H4 (cell line): ENCODE measurements around the gene C21orf91. TPM values are rescaled to one million over a fixed set of nuclear protein-coding genes. Genes with fewer than 3 reads are reported as not detected.

Experiments used
- DNase-seq: peaks from one replicate; pipeline ENCODE4 v3.0.0-alpha.2; 2015; ENCODE audit warnings: low spot score
- total RNA-seq: library from RNA; depleted of rRNA; stranded (reverse); fragments of >200 nt; shearing (Covaris generic); gene quantifications from 2 replicates; pipeline ENCODE4 v1.2.3, GENCODE V29; 2014; rRNA removed

The C21orf91 gene
- total RNA-seq = 8.4 and 10.5 TPM in 2 replicates

DNA sequence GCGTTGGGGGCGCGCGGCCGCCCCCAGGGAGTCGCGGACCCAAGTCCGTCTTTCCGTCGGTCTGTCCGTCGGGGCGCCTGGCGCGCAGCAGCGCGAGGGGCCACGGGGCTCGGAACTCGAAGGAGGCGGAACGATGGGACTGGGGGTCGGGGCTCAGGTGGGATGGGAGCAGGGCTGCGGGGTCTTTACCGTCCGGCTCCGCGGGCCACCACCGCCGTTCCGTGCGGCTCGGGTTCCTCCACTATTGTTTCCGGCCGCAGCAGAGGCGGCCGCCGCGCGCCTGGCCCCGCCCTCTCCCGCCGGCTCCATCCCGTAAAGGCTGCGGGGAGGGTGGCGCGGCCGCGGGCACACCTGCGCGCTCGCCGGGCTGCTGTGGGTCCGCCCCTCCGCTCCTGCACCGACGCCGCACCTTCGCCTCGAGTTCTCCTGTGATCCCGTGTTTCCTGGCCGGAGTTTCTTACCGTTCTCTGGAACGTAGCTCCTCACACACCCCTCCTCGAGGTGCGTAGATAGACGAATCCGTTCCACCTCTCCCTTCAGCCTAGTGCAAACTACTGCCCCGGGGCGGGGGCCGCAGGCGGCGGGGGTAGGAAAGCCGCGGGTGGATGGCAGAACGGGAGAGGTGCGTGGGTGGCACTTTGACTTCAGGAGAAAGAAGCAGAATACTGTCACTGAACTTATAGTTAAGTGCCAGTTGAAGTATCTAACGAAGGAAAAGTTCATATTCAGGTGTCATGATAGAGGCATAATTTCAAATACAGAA lies at the start of gene C21orf91:
TSS of gene C21orf91 (minus strand) at position 243 of the 763 bp plus-strand sequence. CDS start 1,038 bp downstream, outside the sequence.
- peak; percentile 82 for DNase-seq

DNA sequence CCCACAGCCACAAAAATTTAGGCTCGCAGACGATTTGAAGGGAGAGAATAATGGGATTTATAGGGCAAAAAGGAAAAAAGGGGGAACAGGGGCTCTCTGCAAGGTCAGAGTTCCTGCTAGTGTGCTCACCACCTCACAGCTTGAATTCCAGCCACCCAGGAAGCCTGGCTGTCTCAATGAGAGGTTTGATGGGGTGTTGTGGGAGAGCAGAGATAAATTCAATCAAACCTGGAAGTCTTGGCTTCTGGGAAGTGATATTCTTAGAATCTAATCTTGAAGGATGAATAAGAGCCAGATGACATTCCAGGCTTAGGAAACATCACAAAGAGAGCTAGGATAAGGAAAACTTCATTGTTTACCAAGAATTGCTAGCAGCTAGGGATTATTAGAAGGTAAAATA lies 47.4 kb upstream of the C21orf91 start:
- DNase-seq = no peak

DNA sequence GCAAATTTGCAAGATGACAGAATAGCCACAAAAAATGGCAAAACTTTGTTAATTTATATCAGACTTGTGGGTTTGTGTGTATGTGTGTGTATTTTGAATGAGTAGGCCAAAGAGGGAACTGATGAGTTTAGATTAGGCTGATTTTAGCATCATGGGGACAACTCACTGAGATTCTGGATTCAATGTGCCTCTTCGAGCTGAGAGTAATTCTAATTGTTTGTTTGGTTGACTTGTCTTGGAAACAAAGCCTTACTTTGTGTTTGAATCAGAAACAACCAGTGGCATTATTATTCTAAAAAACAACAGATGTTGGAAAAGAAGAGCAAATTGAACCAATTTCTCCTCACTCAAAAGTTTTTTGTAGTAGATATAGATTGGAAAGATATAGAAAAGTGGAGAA lies 40.5 kb upstream of the C21orf91 start:
- no peak for DNase-seq

DNA sequence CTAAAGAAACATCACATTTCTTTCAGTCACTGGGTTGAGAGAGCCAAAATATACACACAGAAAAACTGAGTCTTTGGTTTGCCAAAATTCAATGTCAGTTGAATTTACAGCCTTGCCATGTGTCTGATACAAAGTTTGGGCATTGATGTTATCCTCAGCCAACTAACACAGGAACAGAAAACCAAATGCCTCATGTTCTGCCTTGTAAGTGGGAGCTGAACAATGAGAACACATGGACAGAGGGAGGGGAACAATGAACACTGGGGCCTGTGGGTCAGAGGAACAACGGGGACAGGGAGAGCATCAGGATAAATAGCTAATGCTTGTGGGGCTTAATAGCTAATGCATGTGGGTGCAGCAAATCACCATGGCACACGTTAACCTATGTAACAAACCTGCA lies 39.6 kb upstream of the C21orf91 start:
- no peak for DNase-seq

DNA sequence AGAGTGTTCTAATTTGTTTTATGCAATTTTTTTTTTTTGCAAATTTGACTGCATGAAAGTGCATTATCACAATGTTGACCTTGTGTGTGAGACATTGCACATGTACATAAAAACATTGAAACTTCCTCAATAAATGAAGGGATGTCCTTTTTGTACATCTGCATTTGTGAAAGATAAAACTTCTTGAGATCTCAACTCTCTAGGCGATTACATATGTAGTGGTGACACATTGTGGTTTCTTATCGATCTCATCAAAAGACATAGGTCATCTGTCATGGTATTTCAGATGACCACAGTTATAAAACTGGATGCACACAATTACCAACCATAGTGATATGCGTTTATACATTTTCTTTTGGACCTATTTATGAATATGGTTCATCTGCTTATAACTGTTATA lies 35.6 kb upstream of the C21orf91 start:
- DNase-seq = no peak

DNA sequence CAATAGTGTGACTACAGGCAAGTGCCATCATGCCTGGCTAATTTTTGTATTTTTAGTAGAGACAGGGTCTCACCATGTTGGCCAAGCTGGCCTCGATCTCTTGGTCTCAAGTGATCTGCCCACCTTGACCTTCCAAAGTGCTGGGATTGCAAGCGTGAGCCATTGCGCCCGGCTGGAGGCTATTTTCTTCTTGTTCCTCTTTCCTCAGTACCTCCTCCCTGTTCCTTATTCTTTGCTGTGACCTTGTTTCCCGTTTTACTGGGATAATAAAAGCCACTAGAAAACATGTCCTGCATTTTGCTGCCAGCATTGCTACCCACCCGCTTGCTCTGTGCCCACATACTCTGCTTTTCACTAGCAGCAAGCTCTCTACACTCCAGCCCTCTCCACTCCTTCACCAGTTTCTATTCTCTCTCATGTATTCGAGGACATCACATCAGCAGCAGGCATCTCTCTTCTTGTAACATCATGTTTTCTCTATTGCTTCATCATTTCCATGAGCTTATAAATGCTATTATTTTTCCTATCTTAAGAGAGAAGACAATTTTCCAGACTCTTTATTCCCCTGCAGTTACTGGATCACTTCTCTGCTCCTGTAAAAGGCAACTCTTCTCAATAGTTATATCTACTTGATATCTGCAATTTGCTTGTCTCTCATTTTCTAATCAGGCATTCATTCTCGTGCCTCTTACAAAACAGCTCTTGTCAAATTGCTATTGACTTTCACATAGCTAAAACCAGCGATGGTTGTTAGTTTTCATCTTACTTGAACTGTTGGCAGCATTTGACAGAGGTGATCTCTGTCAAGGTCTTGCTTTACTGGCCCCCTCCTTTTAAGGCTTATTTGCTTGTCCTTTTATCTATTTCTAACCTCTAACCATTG lies 34.5 kb upstream of the C21orf91 start:
- no peak for DNase-seq

GRCh38 chr21:17848228-17848627 lies 29.1 kb upstream of the C21orf91 start:
- DNase-seq = peak; percentile 93

DNA sequence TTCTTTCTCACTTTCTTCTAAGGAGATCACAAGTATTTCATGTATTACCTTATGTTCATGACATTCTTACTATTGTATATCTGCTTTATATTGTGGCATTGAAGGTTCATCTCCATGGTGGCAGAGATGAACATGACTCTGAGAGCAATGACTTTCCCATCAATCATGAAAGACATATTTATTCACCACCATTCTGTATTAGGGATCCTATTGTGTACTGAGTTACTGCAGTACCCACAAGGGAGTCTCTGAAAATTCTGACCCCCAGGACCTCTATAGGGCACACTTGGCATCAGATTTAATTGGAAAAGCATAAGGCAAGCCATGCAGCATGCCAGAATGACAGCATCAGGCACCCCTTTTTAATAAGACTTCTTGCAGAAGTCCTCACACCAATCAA lies 21.9 kb upstream of the C21orf91 start:
- no peak for DNase-seq

- no peak for DNase-seq
These were observed 15.6 kb upstream of the C21orf91 start for GRCh38 chr21:17834639-17835354.

DNA sequence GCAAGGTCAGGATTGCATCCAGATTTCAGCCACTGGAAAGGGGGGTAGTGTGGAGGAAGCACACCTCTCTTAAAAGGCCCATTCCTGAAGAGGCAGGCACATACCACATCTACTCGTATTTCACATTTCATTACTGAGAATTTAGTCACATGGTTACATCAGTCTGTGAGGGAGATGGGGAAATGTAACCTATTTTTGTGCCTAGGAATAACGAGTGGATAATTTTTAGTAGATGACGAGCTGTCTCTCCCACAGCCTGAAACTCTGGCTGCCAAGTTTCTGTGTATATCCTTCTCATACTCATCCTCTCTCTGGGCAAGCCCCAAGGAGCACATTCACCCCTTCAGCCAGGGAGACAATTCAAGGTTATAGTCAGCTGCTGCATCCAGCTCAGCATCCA lies 10.3 kb upstream of the C21orf91 start:
- DNase-seq = peak; percentile 35

GRCh38 chr21:17828223-17828622 lies 9.1 kb upstream of the C21orf91 start:
- DNase-seq = peak; percentile 47

DNA sequence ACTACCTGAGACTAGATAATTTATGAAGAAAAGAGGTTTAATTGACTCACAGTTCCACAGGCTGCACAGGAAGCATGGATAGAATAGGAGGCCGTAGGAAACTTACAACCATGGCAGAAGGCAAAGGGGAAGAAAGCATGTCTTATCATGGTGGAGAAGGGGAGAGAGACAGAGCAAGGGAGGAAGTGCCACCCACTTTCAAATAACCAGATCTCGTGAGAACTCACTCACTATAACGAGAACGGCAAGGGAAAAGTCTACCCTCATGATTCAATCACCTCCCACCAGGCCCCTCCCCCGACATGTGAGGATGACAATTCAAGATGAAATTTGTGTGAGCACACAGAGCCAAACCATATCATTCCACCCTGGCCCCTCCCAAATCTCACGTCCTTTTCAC lies 4.7 kb upstream of the C21orf91 start:
- no peak for DNase-seq

GRCh38 chr21:17821121-17821520 lies 2.0 kb upstream of the C21orf91 start:
- no peak for DNase-seq

DNA sequence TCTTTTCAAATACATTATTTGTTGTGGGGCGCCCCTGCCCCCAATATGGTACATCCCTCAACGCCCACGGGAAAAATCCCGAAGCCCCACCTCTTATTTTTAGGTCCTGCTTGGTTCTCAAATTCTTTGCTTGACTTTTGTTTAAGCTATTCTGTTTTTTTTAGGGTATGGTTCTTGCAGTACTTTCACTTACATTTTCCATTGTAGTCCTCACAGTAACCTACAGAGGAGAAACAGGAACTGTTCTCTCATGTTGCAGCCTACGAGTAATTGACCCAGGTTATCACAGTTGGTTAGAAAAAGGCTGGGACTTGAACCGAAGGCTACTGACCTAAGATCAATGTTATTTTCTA lies 697 bp upstream of the C21orf91 start:
- peak; percentile 36 for DNase-seq

DNA sequence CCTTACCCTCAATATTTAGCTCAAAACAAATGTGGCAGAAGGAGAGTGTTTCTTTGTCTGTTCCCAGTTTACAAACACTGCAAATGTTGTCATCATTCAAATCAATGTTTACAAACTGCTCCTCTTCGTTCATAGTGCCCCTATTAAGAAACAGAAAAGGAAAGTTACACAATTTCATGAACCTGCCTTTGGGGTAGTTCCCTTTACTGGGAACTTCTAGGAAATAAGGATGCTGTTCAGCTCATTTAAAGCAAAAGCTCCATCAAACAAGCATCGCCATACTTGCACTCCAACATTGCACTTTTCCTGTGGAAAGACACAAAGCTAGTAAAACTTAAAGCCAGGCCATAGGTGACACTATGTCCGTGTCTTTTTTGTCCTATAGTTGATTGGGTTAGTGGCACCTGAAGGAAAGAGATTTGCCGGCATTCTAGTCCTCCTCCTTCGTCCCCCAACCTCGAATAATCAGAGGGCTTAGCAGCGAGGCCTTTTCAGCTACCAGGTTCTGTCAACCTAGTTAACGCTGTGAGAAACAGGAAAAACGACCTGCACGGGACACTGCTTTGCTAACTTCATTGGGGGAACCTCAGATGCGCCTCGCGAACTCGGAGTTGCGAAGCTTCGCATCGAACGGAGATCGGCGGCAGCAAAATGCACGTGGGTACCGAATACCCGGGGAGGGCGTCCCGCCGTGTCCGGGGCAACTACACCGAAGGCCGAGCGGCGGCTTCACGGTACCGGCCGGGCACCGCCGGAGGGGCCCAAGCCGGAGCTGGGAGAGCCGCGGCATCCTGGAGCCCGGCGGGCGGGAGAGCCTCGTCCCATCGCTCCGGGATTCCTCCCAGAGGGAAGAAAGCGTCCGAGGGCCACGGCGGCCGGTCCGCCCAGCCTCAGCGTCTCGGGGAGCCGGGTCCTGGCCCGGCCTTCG lies 706 bp downstream of the C21orf91 start:
- DNase-seq = peak; percentile 18

DNA sequence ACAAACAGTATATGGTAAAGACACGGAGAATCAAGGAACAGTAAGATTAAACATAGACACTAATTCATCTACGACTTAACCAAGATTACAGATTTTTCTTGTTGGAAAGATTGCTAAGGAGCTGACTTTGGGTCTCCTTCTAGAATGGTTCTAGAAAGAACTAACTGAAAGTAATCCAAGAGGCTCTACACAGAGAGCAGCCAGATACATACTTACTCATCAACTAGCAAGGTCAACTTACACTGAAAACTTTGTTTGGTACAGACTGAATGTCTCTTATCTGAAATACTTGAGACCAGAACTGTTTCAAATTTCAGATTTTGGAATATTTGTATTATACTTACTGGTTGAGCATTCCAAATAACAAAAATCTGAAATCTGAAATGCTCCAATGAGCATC lies 5.8 kb downstream of the C21orf91 start:
- DNase-seq = no peak

- no peak for DNase-seq
These were observed 13.2 kb downstream of the C21orf91 start for GRCh38 chr21:17805966-17806365.

- DNase-seq = no peak
These were observed 15.6 kb downstream of the C21orf91 start for GRCh38 chr21:17803536-17803935.

GRCh38 chr21:17802572-17802971 lies 16.6 kb downstream of the C21orf91 start:
- no peak for DNase-seq

DNA sequence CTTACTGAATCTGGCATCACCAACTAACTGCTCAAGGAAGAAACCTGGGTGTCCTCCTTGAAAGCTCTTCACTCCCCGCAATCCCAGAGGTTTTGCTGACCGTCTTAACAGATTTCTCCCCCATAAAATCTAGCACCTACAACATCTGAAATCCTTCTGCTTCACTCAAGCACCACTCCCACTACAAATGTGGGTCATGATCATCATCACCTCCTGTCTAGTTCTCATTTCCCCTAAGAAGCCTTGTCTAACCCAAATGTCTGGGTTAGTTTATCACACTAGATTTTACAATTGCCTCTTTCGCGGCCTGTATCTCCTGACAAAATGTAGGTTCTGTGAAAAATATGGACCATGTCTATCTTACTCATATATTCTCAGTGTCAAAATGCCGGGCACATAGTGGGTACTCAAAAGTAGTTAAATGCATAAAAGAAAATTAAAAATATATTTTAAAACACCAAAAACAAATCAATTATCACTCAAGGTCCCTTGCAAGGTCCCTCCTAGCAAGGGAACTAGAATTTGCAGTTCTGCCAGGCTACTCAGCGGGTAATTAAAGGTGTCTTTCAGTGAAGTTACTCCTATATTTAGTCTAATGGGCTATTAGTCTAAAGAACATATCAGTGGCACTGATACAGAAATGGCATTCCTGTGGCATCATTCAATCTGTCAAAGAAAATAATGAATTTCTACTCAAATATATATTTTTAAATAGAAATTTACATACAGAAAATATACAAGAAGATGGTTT lies 19.6 kb downstream of the C21orf91 start:
- DNase-seq = no peak
